Upper lobe of left lung (tissue), 6 donors: ENCODE results near the gene MAN2A2. TPM values are rescaled to one million over a fixed set of nuclear protein-coding genes. Genes with fewer than 3 reads are reported as not detected.

Source experiments
- ATAC-seq, 2 donors: fragments of 200-7000 bp; cut with Tn5 transposase; one replicate each; pipeline ENCODE4 v1.9.1; 2022; ENCODE audit warnings: mild to moderate bottlenecking in 2 of 2, moderate library complexity in 2 of 2; ENCODE audit not compliant: low FRiP score in 2 of 2
- DNase-seq, 2 donors: peaks; one replicate each; pipeline ENCODE4 v3.0.0-alpha.2; 2019 to 2020
- H3K27ac ChIP-seq, 4 donors: fragments of 200-600 bp; sonication (generic); one replicate each; pipeline ENCODE4 v1.5.1; 2016 to 2019
- H3K27me3 ChIP-seq, 4 donors: fragments of 200-600 bp; sonication (generic); one replicate each; pipeline ENCODE4 v1.5.1; 2017 to 2019
- H3K36me3 ChIP-seq, 4 donors: fragments of 200-600 bp; sonication (generic); one replicate each; pipeline ENCODE4 v1.5.1; 2016 to 2019
- H3K4me1 ChIP-seq, 4 donors: fragments of 200-600 bp; sonication (generic); one replicate each; pipeline ENCODE4 v1.5.1; 2018 to 2019
- H3K4me3 ChIP-seq, 4 donors: fragments of 200-600 bp; sonication (generic); one replicate each; pipeline ENCODE4 v1.5.1; 2017 to 2019; ENCODE audit warnings: mild to moderate bottlenecking in 2 of 4, moderate library complexity in 1 of 4
- H3K9me3 ChIP-seq, 4 donors: fragments of 200-600 bp; sonication (generic); one replicate each; pipeline ENCODE4 v1.5.1; 2018 to 2019
- EP300 ChIP-seq, 4 donors: sonication (generic); formaldehyde crosslinking; IDR thresholded peaks; one replicate each; pipeline ENCODE4 v1.5.1; 2017; ENCODE audit warnings: antibody characterized with exemption in 4 of 4, control low read depth in 2 of 4
- POLR2A ChIP-seq, 4 donors: fragments of 450-650 bp; IDR thresholded peaks; one replicate each; pipeline ENCODE4 v1.5.1; 2016 to 2017; ENCODE audit warnings: antibody characterized with exemption in 4 of 4, mild to moderate bottlenecking in 2 of 4
- POLR2AphosphoS5 ChIP-seq, 2 donors: sonication (generic); formaldehyde crosslinking; IDR thresholded peaks; one replicate each; pipeline ENCODE4 v1.5.1; 2017; ENCODE audit warnings: antibody characterized with exemption in 2 of 2
- WGBS, 2 donors: methylation state at CpG; one replicate each; pipeline ENCODE4 v1.1.5; 2017 to 2018; 5-methylcytosine and 5-hydroxymethylcytosine counted together
- total RNA-seq, 6 donors: library from RNA; depleted of rRNA in 4 of 6; stranded (reverse); fragments of >200 nt in 4 of 6; gene quantifications; one replicate each; pipeline versions ENCODE4 v1.1.0 to v1.2.1, GENCODE V29; 2016 to 2021
- TF ChIP-seq, protein P1 (sequence below), 6 experiments: fragments of 450-650 bp in 4 of 6; fragments of 200-600 bp in 2 of 6; sonication (generic) in 2 of 6; IDR thresholded peaks; one replicate each; pipeline ENCODE4 v1.5.1; 2016 to 2019; ENCODE audit warnings: antibody characterized with exemption in 6 of 6
- donor health status: DM: no; HTN: no; CAD: no; lungs with moderate emphysema.
- donor health status: DM: no; HTN: yes; CAD: no; lungs with severe emphysema.

Gene MAN2A2
- total RNA-seq, 6 donors from 2014 or later = 36.8 to 219 (median 90.1) TPM

DNA sequence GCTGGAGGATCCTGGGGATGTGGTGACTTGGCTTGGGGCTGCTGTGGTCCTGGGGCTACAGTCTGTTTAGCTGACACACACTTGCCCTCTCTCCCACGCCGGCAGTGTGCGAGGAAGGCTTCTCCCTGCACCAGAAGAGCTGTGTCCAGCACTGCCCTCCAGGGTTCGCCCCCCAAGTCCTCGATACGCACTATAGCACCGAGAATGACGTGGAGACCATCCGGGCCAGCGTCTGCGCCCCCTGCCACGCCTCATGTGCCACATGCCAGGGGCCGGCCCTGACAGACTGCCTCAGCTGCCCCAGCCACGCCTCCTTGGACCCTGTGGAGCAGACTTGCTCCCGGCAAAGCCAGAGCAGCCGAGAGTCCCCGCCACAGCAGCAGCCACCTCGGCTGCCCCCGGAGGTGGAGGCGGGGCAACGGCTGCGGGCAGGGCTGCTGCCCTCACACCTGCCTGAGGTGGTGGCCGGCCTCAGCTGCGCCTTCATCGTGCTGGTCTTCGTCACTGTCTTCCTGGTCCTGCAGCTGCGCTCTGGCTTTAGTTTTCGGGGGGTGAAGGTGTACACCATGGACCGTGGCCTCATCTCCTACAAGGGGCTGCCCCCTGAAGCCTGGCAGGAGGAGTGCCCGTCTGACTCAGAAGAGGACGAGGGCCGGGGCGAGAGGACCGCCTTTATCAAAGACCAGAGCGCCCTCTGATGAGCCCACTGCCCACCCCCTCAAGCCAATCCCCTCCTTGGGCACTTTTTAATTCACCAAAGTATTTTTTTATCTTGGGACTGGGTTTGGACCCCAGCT lies 21.7 kb upstream of the MAN2A2 start:
- Histone ChIP-seq H3K4me1 (peaks cover 24 to 36% (median 33%) of the 10 kb centered on the region in 4 donors), H3K9me3 (no peaks in the 10 kb centered on the region), H3K27ac (peak overlapping the region in 1 of 4 donors; percentile 97), H3K36me3 (peaks cover 39 to 62% (median 61%) of the 10 kb centered on the region in 4 donors), H3K27me3 (no peaks in the 10 kb centered on the region), H3K4me3 (no peak overlapping the region)
- TF ChIP-seq EP300 (IDR thresholded peaks at IDR 0.05) (no peak), POLR2AphosphoS5 (IDR thresholded peaks at IDR 0.05) (no peak), POLR2A (IDR thresholded peaks at IDR 0.05) (no peak)
- TF ChIP-seq, protein P1, sequence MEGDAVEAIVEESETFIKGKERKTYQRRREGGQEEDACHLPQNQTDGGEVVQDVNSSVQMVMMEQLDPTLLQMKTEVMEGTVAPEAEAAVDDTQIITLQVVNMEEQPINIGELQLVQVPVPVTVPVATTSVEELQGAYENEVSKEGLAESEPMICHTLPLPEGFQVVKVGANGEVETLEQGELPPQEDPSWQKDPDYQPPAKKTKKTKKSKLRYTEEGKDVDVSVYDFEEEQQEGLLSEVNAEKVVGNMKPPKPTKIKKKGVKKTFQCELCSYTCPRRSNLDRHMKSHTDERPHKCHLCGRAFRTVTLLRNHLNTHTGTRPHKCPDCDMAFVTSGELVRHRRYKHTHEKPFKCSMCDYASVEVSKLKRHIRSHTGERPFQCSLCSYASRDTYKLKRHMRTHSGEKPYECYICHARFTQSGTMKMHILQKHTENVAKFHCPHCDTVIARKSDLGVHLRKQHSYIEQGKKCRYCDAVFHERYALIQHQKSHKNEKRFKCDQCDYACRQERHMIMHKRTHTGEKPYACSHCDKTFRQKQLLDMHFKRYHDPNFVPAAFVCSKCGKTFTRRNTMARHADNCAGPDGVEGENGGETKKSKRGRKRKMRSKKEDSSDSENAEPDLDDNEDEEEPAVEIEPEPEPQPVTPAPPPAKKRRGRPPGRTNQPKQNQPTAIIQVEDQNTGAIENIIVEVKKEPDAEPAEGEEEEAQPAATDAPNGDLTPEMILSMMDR (IDR thresholded peaks at IDR 0.05) = no peak
- DNase-seq (peak in 1 of 2 donors; percentile 75), ATAC-seq (no peak)
- 91% methylated on average over 11 to 34 of the region's 35 CpGs for whole genome bisulfite sequencing, 2 donors

DNA sequence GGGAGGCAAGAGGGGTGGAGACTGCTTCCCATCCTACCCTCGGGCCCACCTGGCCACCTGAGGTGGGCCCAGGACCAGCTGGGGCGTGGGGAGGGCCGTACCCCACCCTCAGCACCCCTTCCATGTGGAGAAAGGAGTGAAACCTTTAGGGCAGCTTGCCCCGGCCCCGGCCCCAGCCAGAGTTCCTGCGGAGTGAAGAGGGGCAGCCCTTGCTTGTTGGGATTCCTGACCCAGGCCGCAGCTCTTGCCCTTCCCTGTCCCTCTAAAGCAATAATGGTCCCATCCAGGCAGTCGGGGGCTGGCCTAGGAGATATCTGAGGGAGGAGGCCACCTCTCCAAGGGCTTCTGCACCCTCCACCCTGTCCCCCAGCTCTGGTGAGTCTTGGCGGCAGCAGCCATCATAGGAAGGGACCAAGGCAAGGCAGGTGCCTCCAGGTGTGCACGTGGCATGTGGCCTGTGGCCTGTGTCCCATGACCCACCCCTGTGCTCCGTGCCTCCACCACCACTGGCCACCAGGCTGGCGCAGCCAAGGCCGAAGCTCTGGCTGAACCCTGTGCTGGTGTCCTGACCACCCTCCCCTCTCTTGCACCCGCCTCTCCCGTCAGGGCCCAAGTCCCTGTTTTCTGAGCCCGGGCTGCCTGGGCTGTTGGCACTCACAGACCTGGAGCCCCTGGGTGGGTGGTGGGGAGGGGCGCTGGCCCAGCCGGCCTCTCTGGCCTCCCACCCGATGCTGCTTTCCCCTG lies 21.0 kb upstream of the MAN2A2 start:
- TF ChIP-seq, protein P1 (IDR thresholded peaks at IDR 0.05) = no peak
- peak in 1 of 2 donors; percentile 21 for TF ChIP-seq POLR2AphosphoS5 (IDR thresholded peaks at IDR 0.05)
- TF ChIP-seq POLR2A (IDR thresholded peaks at IDR 0.05) = no peak
- TF ChIP-seq EP300 (IDR thresholded peaks at IDR 0.05) = no peak
- H3K27me3 ChIP-seq = no peaks in the 10 kb centered on the region
- H3K4me1 ChIP-seq = peaks cover 25 to 44% (median 37%) of the 10 kb centered on the region in 4 donors
- no peaks in the 10 kb centered on the region for H3K9me3 ChIP-seq
- no peak for ATAC-seq
- WGBS, 2 donors = 89 to 91% methylated on average over 6 to 19 of the region's 19 CpGs
- no peak overlapping the region for H3K4me3 ChIP-seq
- DNase-seq = peak in 1 of 2 donors; percentile 82
- peak overlapping the region in 3 of 4 donors; percentile 84 to 97 (median 96) for H3K27ac ChIP-seq
- H3K36me3 ChIP-seq = peaks cover 31 to 60% (median 57%) of the 10 kb centered on the region in 4 donors

DNA sequence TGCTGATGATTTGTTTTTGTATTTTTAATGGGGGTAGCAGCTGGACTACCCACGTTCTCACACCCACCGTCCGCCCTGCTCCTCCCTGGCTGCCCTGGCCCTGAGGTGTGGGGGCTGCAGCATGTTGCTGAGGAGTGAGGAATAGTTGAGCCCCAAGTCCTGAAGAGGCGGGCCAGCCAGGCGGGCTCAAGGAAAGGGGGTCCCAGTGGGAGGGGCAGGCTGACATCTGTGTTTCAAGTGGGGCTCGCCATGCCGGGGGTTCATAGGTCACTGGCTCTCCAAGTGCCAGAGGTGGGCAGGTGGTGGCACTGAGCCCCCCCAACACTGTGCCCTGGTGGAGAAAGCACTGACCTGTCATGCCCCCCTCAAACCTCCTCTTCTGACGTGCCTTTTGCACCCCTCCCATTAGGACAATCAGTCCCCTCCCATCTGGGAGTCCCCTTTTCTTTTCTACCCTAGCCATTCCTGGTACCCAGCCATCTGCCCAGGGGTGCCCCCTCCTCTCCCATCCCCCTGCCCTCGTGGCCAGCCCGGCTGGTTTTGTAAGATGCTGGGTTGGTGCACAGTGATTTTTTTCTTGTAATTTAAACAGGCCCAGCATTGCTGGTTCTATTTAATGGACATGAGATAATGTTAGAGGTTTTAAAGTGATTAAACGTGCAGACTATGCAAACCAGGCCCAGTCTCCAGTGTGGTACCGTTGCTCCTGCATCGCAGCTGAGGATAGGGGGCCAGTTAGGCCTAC lies 20.1 kb upstream of the MAN2A2 start:
- no peaks in the 10 kb centered on the region for H3K27me3 ChIP-seq
- H3K36me3 ChIP-seq = peaks cover 26 to 56% (median 53%) of the 10 kb centered on the region in 4 donors
- no peaks in the 10 kb centered on the region for H3K9me3 ChIP-seq
- WGBS, 2 donors = 70 to 72% methylated on average over 11 to 12 of the region's 13 CpGs
- TF ChIP-seq POLR2AphosphoS5 (IDR thresholded peaks at IDR 0.05) (peak in 1 of 2 donors; percentile 7), EP300 (IDR thresholded peaks at IDR 0.05) (no peak), POLR2A (IDR thresholded peaks at IDR 0.05) (no peak)
- TF ChIP-seq, protein P1 (IDR thresholded peaks at IDR 0.05) = no peak
- H3K4me1 ChIP-seq = peaks cover 25 to 45% (median 37%) of the 10 kb centered on the region in 4 donors
- peak overlapping the region; percentile 84 to 98 (median 96) for H3K27ac ChIP-seq
- H3K4me3 ChIP-seq = no peak overlapping the region
- ATAC-seq = no peak
- no peak for DNase-seq

DNA sequence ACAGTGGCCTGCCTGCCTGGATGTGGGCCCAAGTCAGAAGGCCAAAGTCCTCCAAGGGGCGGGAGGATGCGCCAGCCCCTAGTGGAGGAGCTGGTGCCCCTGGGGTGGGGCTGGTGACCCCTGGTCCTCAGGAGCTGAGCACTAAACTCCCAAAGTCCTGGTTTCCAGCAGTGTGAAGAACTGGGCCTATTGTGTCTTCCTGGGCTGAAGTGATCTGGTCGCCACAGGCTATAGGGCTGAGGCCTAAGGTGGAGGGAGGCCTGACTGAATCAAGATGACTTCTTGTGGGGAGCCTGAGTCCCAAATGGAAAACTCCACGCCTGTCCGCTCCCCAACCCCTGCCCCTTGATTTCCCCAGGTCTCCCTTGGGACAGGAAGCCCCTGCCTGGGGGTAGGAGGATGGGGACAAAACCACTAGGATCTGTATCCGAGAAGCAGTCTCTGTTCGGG lies 19.6 kb upstream of the MAN2A2 start:
- WGBS, 2 donors = 45 to 61% methylated on average over 6 to 7 of the region's 7 CpGs
- peak overlapping the region in 3 of 4 donors; percentile 53 to 61 (median 54) for H3K4me3 ChIP-seq

More for the DNA sequence above, 19.6 kb upstream of the MAN2A2 start:
- Histone ChIP-seq H3K36me3 (peaks cover 23 to 53% (median 47%) of the 10 kb centered on the region in 4 donors), H3K4me1 (peaks cover 25 to 45% (median 37%) of the 10 kb centered on the region in 4 donors), H3K27me3 (no peaks in the 10 kb centered on the region), H3K9me3 (no peaks in the 10 kb centered on the region), H3K27ac (peak overlapping the region; percentile 84 to 98 (median 96))
- TF ChIP-seq POLR2AphosphoS5 (IDR thresholded peaks at IDR 0.05) = peak in 1 of 2 donors; percentile 3
- TF ChIP-seq, protein P1 (IDR thresholded peaks at IDR 0.05) = no peak
- ATAC-seq = no peak
- no peak for DNase-seq
